A549 (cell line): Measurements from ENCODE around the gene FAM136A.

Experiments used
- CTCF ChIP-seq: fragments of >200 bp; sonication (Bioruptor Twin); formaldehyde crosslinking; IDR thresholded peaks from 3 replicates; pipeline ENCODE4 v1.5.1; 2016
- ESRRA ChIP-seq: fragments of 150-350 bp; IDR thresholded peaks from 2 replicates; pipeline ENCODE4 v1.6.1; 2014; ENCODE audit warnings: mild to moderate bottlenecking, low read length, borderline replicate concordance
- HOXA7 ChIP-seq: fragments of 250-450 bp; sonication (Bioruptor Pico); IDR thresholded peaks from 2 replicates; pipeline ENCODE4 v1.5.0; 2020; ENCODE audit warnings: mild to moderate bottlenecking, moderate library complexity
- KDM1A ChIP-seq: fragments of 200-600 bp; sonication (generic); IDR thresholded peaks from 2 replicates; pipeline ENCODE4 v1.6.1; 2016; ENCODE audit warnings: low read depth, mild to moderate bottlenecking
- PBX3 ChIP-seq: IDR thresholded peaks from 2 replicates; pipeline ENCODE4 v1.6.1; 2012
- RAD21 ChIP-seq, 2 experiments: fragments of >200 bp in 1 of 2; sonication (Bioruptor Twin) in 1 of 2; formaldehyde crosslinking in 1 of 2; IDR thresholded peaks in 1 of 2; conservative IDR thresholded peaks in 1 of 2; 2 replicates in 1 of 2; 3 replicates in 1 of 2; pipeline ENCODE4 v1.6.1; 2012 to 2018; ENCODE audit warnings: inconsistent platforms in 1 of 2
- RCOR1 ChIP-seq: fragments of 150-350 bp; IDR thresholded peaks from 2 replicates; pipeline ENCODE4 v1.6.1; 2014; ENCODE audit warnings: antibody characterized with exemption, low read length, low read depth
- TF ChIP-seq, protein P1 (sequence below): fragments of 200-600 bp; sonication (generic); IDR thresholded peaks from 2 replicates; pipeline ENCODE4 v1.6.1; 2016; ENCODE audit warnings: antibody characterized with exemption, mild to moderate bottlenecking, moderate library complexity

GRCh38 chr2:70340075-70340474 lies 38.2 kb upstream of the FAM136A start:
- no peak for TF ChIP-seq CTCF
- TF ChIP-seq, protein P1, sequence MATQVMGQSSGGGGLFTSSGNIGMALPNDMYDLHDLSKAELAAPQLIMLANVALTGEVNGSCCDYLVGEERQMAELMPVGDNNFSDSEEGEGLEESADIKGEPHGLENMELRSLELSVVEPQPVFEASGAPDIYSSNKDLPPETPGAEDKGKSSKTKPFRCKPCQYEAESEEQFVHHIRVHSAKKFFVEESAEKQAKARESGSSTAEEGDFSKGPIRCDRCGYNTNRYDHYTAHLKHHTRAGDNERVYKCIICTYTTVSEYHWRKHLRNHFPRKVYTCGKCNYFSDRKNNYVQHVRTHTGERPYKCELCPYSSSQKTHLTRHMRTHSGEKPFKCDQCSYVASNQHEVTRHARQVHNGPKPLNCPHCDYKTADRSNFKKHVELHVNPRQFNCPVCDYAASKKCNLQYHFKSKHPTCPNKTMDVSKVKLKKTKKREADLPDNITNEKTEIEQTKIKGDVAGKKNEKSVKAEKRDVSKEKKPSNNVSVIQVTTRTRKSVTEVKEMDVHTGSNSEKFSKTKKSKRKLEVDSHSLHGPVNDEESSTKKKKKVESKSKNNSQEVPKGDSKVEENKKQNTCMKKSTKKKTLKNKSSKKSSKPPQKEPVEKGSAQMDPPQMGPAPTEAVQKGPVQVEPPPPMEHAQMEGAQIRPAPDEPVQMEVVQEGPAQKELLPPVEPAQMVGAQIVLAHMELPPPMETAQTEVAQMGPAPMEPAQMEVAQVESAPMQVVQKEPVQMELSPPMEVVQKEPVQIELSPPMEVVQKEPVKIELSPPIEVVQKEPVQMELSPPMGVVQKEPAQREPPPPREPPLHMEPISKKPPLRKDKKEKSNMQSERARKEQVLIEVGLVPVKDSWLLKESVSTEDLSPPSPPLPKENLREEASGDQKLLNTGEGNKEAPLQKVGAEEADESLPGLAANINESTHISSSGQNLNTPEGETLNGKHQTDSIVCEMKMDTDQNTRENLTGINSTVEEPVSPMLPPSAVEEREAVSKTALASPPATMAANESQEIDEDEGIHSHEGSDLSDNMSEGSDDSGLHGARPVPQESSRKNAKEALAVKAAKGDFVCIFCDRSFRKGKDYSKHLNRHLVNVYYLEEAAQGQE: no peak
- no peak for TF ChIP-seq ESRRA
- TF ChIP-seq PBX3: no peak
- no peak for TF ChIP-seq RCOR1
- no peak for TF ChIP-seq KDM1A
- TF ChIP-seq HOXA7 (CRISPR knock-in tag): no peak
- no peak for TF ChIP-seq RAD21 (conservative IDR thresholded peaks at IDR 0.05 in 1 of 2, IDR thresholded peaks at IDR 0.05 in 1 of 2)
